NCI-H2227 treated with DMSO at 0.1 percent for 48 hours (cell line): ENCODE data around the gene USF1.
"Not testable (repeated sequence)": the region's sequence is repeated elsewhere in the genome, so short reads cannot be mapped to it uniquely, and the experiment has no call there.

Experiments
- DNase-seq: peaks from one replicate; lab custom pipeline; 2025; lab: John Stamatoyannopoulos, UW

USF1 gene

DNA sequence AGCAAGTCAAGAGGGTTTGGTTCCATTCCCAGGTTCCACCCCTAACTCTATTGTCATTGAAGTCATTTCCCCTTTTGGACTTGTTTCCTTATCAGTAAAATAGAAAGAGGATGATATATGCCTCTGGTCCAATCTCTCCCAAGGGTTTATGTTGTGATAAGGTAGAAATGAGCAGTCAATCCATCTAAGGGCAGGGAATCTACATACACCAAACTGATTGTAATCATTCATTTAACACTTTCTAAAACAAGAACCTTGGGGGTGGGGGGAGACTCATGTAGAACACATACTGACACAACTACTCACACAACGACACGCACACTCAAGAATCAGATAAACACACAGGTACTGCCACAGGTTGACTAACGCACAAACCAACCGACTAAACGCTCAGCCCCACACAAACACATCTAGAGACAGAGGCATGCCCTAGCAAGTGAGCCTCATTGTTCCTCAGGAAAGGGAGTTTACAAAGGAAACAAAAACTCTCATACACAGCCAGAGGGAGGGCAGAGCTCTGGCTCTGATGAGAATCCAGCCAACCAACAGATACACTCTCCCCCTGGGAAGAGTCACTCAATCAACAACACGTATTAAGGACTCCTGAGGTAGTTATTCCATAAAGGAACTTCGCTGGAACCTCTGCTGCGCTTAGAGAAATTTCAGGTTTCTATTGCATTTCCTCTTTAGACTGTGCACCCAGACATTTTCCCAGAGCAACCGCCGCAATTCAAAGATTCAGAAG lies 25.9 kb downstream of the USF1 start:
- no peak for DNase-seq

DNA sequence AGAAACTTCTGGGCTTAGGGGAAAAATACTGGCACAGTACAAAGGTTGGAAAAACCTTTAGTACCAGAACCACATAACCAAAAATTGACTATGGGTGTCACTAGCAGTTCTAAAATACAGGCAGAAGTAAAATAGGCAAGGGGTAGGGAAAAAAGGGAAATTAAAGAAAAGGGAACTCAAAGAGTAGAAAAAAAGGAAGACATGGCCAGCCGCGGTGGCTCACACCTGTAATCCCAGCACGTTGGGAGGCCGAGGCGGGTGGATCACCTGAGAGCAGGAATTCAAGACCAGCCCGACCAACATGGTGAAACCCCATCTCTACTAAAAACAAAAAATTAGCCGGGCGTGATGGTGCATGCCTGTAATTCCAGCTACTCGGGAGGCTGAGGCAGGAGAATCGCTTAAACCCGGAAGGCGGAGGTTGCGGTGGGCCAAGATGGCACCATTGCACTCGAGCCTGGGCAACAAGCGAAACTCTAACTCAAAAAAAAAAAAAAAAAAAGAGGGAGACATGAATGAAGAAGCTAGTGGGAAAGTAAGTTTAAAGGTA lies 26.6 kb downstream of the USF1 start:
- not testable (repeated sequence) for DNase-seq

DNA sequence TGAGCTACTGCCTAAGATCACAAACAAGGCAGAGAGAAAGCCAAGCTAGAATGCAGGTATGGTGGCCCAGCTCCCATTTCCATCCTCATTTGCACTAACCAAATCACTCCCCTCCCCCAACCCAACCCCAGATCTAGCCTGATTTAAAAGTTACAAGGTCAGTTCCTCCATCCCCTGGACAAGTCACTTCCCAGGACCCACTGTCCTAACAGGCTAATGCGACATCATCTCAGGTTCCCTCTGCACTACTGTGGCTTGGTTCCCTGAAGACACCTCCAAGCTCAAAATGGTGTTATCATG lies 27.2 kb downstream of the USF1 start:
- no peak for DNase-seq

DNA sequence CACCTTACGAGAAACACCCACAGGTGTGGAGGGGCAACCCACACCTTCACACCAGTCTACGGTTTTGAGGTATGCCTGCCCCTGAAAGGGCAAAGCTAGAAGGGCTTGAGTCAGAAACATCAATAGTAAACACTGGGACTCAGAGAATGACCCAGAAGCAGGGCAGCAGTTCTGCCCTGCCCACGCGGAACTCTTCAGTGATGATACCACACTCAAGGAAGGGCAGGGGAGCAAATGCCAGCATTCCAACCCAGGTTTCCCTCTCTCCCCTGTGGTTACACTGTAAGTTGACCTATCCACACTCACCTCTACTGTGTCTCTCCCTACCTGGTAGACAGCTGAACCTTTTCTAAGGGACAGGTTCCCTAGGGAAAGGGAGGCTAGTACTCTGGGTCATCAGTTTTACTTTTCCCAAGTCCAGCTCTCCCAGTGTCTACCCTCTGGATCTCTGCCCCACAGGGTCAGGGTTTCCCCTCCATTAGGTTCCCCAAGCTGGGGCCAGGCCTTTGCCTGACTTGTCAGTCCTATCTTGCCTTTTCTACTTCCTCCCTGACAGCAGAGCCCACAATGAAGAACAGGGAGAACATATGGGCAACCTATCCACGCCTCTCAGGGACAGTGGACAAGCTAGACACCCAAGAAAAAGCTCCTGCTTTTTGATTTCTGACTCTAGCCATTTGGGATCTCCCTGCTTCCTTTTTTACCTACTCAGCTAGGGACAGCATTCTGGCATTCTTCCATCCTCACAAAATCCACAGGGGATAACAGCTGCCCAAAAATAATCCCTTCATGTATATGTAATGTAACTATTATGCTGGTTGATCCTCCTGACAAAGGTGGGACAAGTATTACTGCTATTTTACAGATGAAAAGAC lies 27.8 kb downstream of the USF1 start:
- DNase-seq, result no peak

DNA sequence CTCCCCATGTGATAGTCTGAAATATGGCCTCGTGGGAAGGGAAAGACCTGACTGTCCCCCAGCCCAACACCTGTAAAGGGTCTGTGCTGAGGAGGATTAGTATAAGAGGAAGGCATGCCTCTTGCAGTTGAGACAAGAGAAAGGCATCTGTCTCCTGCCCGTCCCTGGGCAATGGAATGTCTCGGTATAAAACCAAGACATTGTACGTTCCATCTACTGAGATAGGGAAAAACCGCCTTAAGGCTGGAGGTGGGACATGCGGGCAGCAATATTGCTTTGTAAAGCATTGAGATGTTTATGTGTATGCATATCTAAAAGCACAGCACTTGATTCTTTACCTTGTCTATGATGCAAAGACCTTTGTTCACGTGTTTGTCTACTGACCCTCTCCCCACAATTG lies 28.6 kb downstream of the USF1 start:
- DNase-seq, result not testable (repeated sequence)

DNA sequence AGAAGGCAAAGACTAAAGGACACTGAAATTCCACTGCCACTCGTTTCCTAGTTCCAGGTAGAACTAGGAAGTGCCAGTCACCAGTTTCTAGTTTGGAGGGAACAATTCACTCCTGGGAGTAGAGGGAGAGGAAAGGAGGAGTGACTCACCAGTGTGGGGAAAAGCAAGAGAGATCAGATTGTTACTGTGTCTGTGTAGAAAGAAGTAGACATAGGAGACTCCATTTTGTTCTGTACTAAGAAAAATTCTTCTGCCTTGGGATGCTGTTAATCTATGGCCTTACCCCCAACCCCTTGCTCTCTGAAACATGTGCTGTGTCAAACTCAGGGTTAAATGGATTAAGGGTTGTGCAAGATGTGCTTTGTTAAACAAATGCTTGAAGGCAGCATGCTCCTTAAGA lies 29.1 kb downstream of the USF1 start:
- not testable (repeated sequence) for DNase-seq

DNA sequence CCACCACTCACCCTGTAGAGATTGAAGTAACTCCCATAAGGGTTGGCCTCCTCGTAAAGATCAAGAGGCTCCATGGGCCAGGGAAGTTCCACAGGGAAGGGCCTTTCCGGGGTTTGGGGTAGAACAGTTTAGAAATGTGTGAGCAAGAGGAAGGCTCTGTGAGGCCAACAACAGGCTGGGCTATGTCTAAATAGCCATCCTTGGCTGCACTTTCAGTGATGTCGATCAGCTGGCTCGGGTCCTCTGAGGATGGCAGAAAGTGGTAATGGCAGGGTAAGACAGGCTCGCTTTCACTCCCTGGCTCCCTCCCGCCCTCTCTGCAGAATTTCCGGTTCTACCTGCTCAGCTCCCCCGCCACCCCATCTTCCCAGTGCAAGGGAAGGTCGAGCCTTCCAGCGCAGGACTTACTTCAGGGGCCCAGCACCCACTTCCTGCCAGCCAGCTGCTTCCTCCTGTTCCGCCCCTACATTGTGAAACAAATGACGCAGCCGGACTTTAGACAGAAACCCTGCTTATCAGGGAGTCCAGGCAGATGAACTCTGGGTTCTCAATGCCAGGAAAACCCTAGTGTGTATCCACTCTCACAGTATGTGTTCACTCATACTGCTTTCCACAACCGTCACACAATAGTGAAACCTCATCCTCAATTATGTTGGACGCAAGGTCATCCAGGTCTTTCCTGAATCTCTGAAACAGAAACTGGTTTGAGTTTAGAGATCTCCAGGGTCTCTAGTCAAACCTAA lies 32.1 kb downstream of the USF1 start:
- peak; percentile 47 for DNase-seq

DNA sequence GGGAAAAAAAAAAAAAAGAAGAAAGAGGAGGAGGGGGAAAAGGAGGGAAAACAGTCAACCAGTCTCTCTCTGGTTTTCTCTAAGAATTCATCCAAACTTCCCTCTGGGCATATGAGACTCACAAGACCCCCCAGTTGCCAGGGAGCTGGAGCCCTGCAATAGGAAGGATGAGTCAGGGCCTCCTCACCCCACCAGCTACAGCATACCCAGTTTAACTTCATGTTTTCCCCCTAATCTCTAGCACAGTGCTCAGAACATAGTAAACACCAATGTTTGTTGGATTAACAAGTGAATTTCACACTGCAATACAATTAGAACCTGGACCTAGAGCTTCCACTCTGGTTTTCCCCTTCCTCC lies 32.7 kb downstream of the USF1 start:
- no peak for DNase-seq

DNA sequence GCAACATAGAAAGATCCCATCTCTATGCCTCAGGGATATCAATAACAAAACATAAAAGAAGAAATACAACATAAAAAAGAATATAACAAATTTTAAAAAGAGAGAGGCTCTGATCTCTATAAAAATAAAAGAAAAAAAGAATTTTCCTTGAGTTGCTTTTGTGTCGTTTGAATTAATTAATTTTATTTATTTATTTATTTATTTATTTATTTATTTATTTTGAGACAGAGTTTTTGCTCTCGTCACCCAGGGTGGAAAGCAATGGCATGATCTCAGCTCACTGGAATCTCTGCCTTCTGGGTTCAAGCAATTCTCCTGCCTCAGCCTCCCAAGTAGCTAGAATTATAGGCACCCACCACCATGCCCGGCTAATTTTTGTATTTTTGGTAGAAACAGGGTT lies 33.4 kb downstream of the USF1 start:
- no peak for DNase-seq

DNA sequence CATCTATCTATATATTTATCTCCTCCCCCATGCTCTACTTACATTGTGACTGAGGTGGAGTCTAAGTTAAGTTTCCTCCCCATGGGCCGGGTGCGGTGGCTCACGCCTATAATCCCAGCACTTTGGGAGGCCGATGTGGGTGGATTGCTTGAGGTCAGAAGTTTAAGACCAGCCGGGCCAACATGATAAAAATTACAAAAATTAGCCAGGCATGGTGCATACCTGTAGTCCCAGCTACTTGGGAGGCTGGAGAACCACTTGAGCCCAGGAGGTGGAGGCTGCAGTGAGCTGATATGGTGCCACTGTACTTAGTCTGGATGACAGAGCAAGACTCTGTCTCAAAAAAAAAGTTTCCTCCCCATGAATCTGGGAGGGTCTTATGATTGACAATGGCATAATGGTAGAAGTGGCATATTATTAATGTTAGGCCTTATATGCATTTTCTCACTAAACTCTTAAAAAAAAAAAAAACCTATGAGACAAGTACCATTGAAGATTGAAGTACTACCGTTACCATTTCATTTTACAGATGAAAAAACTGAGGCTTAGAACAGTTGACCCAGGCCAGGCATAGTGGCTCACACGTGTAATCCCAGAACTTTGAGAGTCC lies 36.1 kb downstream of the USF1 start:
- no peak for DNase-seq

DNA sequence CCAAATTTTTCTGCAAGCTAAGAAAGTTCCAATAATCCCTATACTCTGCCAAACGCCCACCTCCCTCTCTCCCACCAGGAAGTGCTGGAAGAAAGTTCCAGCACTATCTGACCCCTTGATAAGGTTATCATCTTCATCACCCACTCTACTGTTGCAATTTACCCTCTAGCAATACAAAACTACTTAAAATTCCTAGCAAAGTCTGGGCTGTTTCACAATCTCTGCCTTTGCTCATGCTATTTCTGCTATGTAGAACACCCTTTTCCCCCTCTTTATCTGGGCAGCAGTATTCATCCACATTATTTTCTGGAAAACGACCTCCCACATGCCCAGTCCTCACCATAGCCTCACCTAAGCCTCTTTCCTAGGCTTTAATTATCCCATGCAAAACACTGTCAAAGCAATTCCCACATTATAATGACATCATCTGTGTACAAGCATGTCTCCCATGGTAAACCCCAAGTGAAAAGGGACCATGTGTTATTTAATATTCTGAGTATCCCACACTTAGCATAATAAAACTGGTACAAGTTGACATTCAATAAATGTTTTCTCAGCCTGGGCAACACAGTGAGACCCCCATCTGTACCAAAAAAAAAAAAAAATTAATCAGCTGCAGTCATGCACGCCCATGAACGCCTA lies 36.8 kb downstream of the USF1 start:
- DNase-seq, result no peak

DNA sequence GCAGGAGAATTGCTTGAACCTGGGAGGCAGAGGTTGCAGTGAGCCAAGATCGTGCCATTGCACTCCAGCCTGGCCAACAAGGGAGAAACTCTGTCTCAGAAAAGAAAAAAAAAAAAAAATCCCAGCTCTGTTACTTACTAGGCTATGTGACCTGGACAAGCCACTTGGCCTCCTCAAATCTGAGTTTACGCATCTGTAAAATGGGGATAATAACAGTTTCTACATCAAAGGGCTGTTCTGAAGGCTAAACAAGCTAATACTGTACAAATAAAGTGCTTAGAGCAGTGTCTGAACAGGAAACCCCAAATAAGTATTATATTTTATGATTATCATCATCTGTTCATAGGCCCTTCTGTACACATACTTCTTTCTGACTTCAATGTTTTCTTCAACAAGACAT lies 38.4 kb downstream of the USF1 start:
- DNase-seq, result no peak

DNA sequence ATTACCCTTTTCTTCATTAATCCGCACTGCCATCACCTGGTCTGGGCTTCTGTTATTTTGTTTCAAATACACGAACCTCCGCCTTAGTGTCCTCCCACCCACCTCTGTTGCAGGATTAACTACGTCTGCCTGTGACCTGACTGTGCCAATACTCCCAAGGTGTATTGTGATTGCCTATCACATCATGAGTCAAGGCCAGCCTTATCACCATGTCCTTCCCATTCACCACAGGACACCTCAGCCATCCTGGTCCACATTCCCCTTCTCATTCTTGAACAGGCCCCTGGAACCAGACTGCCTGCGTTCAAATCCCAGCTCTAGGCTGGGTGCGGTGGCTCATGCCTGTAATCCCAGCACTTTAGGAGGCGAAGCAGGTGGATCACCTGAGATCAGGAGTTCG lies 39.2 kb downstream of the USF1 start:
- DNase-seq, result no peak

DNA sequence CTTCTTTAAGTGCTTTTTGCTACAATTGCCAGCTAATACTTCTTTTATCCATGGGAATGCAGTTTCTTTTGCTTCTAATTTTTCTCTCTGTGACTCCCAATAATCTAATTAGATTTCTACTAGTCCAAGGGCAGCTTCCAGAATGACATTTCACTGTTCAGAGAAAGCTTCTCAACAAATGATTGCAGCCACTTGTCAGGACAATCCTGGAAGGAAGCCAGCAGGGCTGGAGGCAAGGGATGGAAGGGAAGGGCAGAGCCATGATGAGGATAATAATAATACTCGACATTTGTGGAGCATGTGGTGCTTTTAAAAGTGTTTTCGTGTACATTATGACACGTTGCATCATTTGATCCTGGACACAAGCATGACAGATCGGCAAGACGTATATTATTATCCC lies 44.3 kb downstream of the USF1 start:
- peak; percentile 90 for DNase-seq

DNA sequence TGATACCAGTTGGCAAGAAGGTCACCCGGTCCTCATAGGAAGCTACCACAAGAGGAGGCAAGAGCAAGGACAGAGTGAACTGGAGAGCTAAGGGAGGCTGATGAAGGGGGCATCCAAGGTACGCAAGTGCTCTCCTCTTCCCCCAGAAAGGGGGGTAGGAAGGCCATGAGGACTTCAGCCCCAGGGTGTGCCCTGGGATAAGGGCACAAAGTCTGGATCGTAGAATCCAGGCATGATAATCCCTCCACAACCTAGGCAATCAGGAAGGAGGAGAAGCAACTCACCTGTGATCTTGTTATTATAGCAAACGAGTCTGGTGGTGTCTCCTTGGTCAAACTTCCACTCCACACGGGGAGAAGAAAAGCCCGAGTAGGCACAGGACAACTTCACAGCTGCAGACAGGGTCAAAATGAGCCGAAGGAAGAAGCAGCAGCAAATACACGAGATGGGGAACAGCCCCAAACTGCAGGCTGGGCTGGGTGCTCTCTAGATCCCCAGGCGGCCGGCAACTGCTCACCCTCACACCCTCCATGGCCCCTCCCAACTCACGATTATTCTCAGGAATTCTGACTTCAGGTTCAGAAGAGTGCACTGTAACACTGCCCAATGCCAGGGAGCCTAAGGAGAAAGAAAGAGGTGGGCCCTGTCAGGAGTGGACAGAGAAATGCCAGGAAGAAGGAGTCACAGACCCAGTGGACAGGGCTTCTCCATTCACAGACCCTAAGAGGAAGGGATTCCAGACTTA lies 44.9 kb downstream of the USF1 start:
- no peak for DNase-seq

DNA sequence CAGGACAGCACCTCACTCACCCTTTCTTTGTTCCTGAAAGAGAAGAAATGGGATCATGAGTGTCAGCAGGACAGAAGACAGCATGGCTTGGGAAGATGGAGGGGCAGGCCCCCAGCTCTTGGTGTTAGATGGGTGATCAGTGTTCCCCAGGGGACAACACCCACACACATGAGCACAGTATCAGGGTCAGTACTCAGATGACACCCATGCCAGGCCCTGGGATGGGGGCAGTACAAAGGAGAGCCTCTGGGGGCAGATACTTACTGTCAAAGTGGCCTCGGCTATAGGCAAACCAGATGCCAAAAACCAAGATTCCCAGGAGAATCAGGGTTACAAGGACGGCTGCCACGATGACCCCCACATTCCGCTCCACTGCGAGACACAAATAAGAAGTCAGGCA lies 46.4 kb downstream of the USF1 start:
- no peak for DNase-seq

DNA sequence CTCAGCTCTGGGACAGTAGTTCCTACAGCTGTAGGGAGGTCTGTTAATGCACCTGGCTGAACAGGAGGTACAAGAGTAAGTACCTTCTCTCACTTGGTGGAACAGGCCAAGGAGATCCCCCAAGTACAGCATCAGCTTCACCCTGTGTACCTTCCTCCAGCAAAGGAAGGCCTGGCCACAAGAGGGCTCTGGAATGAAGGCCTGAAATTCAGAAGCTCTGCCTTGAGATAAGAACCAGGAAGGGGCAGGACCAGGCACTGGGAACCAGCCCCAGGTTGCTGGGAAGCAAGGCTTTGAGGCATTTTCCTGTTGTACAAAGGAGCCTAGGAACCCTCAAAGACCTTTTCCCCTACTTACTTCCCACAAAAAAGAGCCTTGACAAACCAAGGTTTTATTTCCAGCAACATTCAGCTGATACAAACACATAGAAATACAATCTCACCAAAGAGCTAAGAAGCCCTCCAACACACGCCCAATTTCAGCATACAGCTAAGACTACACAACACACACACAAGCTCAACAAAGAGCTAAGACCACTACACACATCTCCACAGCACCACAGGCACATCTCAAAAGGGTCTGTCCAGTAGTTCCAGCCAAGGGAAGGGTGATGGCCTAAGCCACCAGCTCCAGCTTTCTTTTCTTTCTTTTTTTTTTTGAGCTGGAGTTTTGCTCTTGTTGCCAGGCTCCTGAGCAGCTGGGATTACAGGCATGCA lies 48.3 kb downstream of the USF1 start:
- peak; percentile 11 for DNase-seq

DNA sequence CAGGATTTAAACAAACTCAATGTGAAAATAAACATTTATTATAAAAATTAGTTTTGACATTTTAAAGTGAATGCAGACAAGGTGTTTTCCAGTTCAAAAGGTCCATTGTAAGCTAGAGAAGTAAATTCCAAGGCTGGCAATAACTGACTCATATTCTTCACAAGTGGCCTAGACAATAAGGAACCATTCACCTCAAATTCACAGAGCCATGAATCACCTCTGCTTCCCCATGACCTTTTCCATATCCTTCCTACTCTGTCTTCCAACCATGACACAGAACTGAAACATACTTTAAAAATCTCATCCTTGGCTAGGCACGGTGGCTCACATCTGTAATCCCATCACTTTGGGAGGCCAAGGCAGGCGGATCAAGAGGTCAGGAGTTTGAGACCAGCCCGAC lies 49.6 kb downstream of the USF1 start:
- DNase-seq, result no peak

DNA sequence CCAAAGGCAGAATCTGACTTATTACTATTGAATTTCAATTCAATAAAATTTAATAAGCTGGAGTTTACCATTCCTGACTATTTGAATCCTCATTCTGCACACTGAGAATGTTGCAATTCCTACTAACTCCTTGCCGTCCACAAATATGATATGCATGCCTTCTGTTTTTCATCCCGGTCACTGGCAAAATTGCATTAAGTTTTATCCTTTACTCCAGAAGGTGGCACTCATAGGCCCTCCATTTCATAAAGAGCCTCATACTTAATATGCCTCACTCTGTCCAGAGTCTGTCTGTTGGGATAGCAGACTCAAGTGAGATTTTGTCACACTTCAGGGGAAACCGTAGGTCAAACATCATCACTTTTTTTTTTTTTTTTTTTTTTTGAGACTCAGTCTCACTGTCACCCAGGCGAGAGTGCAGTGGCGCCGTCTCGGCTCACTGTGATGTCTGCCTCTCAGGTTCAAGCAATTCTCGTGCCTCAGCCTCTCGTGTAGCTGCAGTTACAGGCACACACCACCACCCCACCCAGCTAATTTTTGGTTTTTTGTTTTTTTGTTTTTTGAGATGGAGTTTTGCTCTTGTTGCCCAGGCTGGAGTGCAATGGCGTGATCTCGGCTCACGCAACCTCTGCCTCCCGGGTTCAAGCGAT lies 52.1 kb downstream of the USF1 start:
- no peak for DNase-seq

DNA sequence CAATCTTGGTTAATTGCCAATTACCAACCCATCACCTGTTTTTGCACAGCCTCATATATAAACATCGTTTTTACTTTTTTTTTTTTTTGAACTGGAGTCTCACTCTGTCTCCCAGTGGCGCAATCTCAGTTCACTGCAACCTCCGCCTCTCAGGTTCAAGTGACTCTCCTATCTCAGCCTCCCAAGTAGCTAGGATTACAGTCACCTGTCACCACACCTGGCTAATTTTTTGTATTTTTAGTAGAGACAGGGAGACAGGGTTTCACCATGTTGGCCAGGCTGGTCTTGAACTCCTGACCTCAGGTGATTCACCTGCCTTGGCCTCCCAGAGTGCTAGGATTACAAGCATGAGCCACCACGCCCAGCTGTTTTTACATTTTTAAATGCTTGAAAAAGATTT lies 53.7 kb downstream of the USF1 start:
- DNase-seq, result not testable (repeated sequence)
